MCF 10A (cell line): ENCODE results near the gene CDRT15L2. TPM values are rescaled to one million over a fixed set of nuclear protein-coding genes. Genes with fewer than 3 reads are reported as not detected.
"Not testable (repeated sequence)": the region's sequence is repeated elsewhere in the genome, so short reads cannot be mapped to it uniquely, and the experiment has no call there.

Experiments used
- BruUV-seq: library from RNA; stranded (reverse); fragments of 400-500 nt; replicated peaks from 2 replicates; lab custom pipeline; 2021; lab: Mats Ljungman, UMichigan
- CTCF ChIA-PET: fragments of 300-600 bp; sonication (Branson Sonifier 250); formaldehyde crosslinking; extraction: SDS; loops from one replicate; lab custom pipeline; 2021; ENCODE audit warnings: antibody characterized with exemption, inconsistent platforms; lab: Yijun Ruan, JAX
- POLR2A ChIA-PET: fragments of 300-600, 350-650 bp; sonication (Branson Sonifier 250); formaldehyde crosslinking; extraction: SDS; loops from one replicate; lab custom pipeline; 2020; ENCODE audit warnings: antibody characterized with exemption, inconsistent platforms; lab: Yijun Ruan, JAX
- DNase-seq: peaks from one replicate; pipeline ENCODE4 v3.0.0-alpha.2; 2018; ENCODE audit not compliant: unreplicated experiment
- H3K27ac Mint-ChIP-seq: one replicate; pipeline ENCODE4 v1.8.0; 2022; ENCODE audit warnings: mild to moderate bottlenecking, low read depth, mixed read lengths; ENCODE audit not compliant: unreplicated experiment
- H3K27me3 Mint-ChIP-seq: one replicate; pipeline ENCODE4 v1.8.0; 2022; ENCODE audit warnings: mixed read lengths; ENCODE audit not compliant: insufficient read depth, unreplicated experiment
- H3K36me3 Mint-ChIP-seq: one replicate; pipeline ENCODE4 v1.8.0; 2022; ENCODE audit warnings: mild to moderate bottlenecking, moderate library complexity, mixed read lengths; ENCODE audit not compliant: insufficient read depth, unreplicated experiment
- H3K4me1 Mint-ChIP-seq: one replicate; pipeline ENCODE4 v1.8.0; 2022; ENCODE audit warnings: mixed read lengths; ENCODE audit not compliant: insufficient read depth, unreplicated experiment
- H3K4me3 Mint-ChIP-seq: one replicate; pipeline ENCODE4 v1.8.0; 2022; ENCODE audit warnings: mild to moderate bottlenecking, moderate library complexity, mixed read lengths; ENCODE audit not compliant: unreplicated experiment
- H3K9me3 Mint-ChIP-seq: one replicate; pipeline ENCODE4 v1.8.0; 2022; ENCODE audit warnings: mixed read lengths; ENCODE audit not compliant: unreplicated experiment
- CTCF ChIP-seq: fragments of 200-600 bp; IDR thresholded peaks from one replicate; pipeline ENCODE4 v1.8.0; 2022; ENCODE audit warnings: antibody characterized with exemption, mild to moderate bottlenecking; ENCODE audit not compliant: unreplicated experiment
- intact Hi-C: fragments of 100-400 bp; cut with micrococcal nuclease; formaldehyde crosslinking; loops from 2 replicates; pipeline ENCODE4 v1.14.1; 2022
- total RNA-seq: library from RNA; stranded (reverse); gene quantifications from 2 replicates; pipeline ENCODE4 v1.2.3, GENCODE V29; 2022

The CDRT15L2 gene
- total RNA-seq, 1 experiment from 2014 or later = not detected

- H3K27me3 Mint-ChIP-seq = peaks cover 13% of the 10 kb centered on the region
- H3K36me3 Mint-ChIP-seq, BruUV-seq, H3K4me1 Mint-ChIP-seq, DNase-seq, intact Hi-C loops, H3K27ac Mint-ChIP-seq, H3K4me3 Mint-ChIP-seq, CTCF ChIA-PET, H3K9me3 Mint-ChIP-seq, POLR2A ChIA-PET: not testable (repeated sequence)
These were observed 26.6 kb upstream of the CDRT15L2 start for GRCh38 chr17:20552920-20553319.

- DNase-seq, H3K4me3 Mint-ChIP-seq, H3K4me1 Mint-ChIP-seq, H3K27ac Mint-ChIP-seq, H3K36me3 Mint-ChIP-seq, H3K9me3 Mint-ChIP-seq, CTCF ChIA-PET, BruUV-seq, POLR2A ChIA-PET, intact Hi-C loops: not testable (repeated sequence)
- peaks cover 23% of the 10 kb centered on the region for H3K27me3 Mint-ChIP-seq
These were observed 24.8 kb upstream of the CDRT15L2 start for GRCh38 chr17:20554728-20555127.

- POLR2A ChIA-PET, H3K4me3 Mint-ChIP-seq, H3K4me1 Mint-ChIP-seq, H3K27ac Mint-ChIP-seq, H3K9me3 Mint-ChIP-seq, DNase-seq, H3K36me3 Mint-ChIP-seq, BruUV-seq, CTCF ChIA-PET, intact Hi-C loops: not testable (repeated sequence)
- peaks cover 25% of the 10 kb centered on the region for H3K27me3 Mint-ChIP-seq
These were observed 24.2 kb upstream of the CDRT15L2 start for GRCh38 chr17:20555135-20556010.

GRCh38 chr17:20558096-20558495 lies 21.4 kb upstream of the CDRT15L2 start:
- H3K9me3 Mint-ChIP-seq, DNase-seq, POLR2A ChIA-PET, intact Hi-C loops, H3K36me3 Mint-ChIP-seq, H3K4me3 Mint-ChIP-seq, BruUV-seq, CTCF ChIA-PET, H3K27ac Mint-ChIP-seq, H3K4me1 Mint-ChIP-seq: not testable (repeated sequence)
- peaks cover 31% of the 10 kb centered on the region for H3K27me3 Mint-ChIP-seq

DNA sequence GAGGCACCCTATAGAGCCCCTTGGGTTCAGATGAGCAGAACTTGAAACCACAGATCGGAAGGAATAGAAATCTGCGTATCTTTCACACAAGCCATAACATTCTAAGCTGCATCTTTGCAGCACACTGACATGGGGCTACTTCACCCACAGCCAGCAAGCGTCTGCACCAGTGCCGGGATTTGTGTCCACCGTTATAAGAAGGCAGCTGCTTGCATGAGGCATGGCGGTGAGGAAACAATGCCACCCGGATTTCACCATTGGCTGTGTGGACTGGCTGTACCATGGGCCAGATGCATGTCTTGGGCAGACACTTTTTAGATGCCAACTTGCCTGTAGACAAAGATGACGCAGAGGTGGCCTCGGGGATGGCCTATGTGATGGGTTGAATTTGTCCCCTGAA lies 20.5 kb upstream of the CDRT15L2 start:
- H3K4me1 Mint-ChIP-seq = not testable (repeated sequence)

GRCh38 chr17:20562587-20562986 lies 16.9 kb upstream of the CDRT15L2 start:
- CTCF ChIA-PET = no interaction called here
- BruUV-seq = no TSS peak
- Mint-ChIP-seq H3K36me3 (no peaks in the 10 kb centered on the region), H3K4me1 (no peaks in the 10 kb centered on the region), H3K9me3 (no peaks in the 10 kb centered on the region), H3K4me3 (no peak overlapping the region), H3K27ac (no peak overlapping the region), H3K27me3 (peaks cover 23% of the 10 kb centered on the region)
- POLR2A ChIA-PET = no interaction called here
- DNase-seq = no peak
- intact Hi-C loops = no loop called here
- TF ChIP-seq CTCF = no peak

More for the DNA sequence above, 20.5 kb upstream of the CDRT15L2 start:
- H3K27ac Mint-ChIP-seq, intact Hi-C loops, H3K9me3 Mint-ChIP-seq, BruUV-seq, DNase-seq, CTCF ChIA-PET, H3K4me3 Mint-ChIP-seq, H3K36me3 Mint-ChIP-seq, POLR2A ChIA-PET: not testable (repeated sequence)
- H3K27me3 Mint-ChIP-seq = peaks cover 30% of the 10 kb centered on the region

GRCh38 chr17:20565245-20565644 lies 14.3 kb upstream of the CDRT15L2 start:
- H3K9me3 Mint-ChIP-seq, H3K4me3 Mint-ChIP-seq, H3K27ac Mint-ChIP-seq, BruUV-seq, DNase-seq, CTCF ChIA-PET, H3K4me1 Mint-ChIP-seq, intact Hi-C loops, POLR2A ChIA-PET, H3K36me3 Mint-ChIP-seq: not testable (repeated sequence)
- peaks cover 12% of the 10 kb centered on the region for H3K27me3 Mint-ChIP-seq
